Measurements from ENCODE around the gene TXNDC15. TPM values are rescaled to one million over a fixed set of nuclear protein-coding genes. Genes with fewer than 3 reads are reported as not detected.

TXNDC15 gene
- total RNA-seq, 1 donor from 2014 or later = 211 TPM

GRCh38 chr5:134920848-134921575 is 46.8 kb downstream of the TXNDC15 start:
- DNase-seq (ENCODE audit: low spot score in 2 of 2) = no peak
- TF ChIP-seq CTCF (IDR thresholded peaks at IDR 0.05) = no peak
- intact Hi-C loops (cut with DNase I) = no loop called here
- Histone ChIP-seq H3K27me3 (no peaks in the 10 kb centered on the region), H3K27ac (no peak overlapping the region), H3K4me1 (no peaks in the 10 kb centered on the region), H3K36me3 (peaks cover 9 to 22% of the 10 kb centered on the region in 2 donors), H3K9me3 (no peaks in the 10 kb centered on the region), H3K4me3 (no peak overlapping the region)

GRCh38 chr5:134932508-134932907 is 58.3 kb downstream of the TXNDC15 start:
- Histone ChIP-seq H3K27ac (no peak overlapping the region), H3K36me3 (peaks cover 7 to 8% of the 10 kb centered on the region in 2 donors), H3K4me3 (no peak overlapping the region), H3K9me3 (no peaks in the 10 kb centered on the region), H3K27me3 (no peaks in the 10 kb centered on the region), H3K4me1 (no peaks in the 10 kb centered on the region)
- DNase-seq (ENCODE audit: low spot score in 2 of 2) = no peak
- TF ChIP-seq CTCF (IDR thresholded peaks at IDR 0.05) = no peak
- intact Hi-C loops (cut with DNase I) = no loop called here

- intact Hi-C loops (cut with DNase I) = no loop called here
- DNase-seq (ENCODE audit: low spot score in 2 of 2) = no peak
- Histone ChIP-seq H3K9me3 (no peaks in the 10 kb centered on the region), H3K4me3 (no peak overlapping the region), H3K4me1 (no peaks in the 10 kb centered on the region), H3K27ac (no peak overlapping the region), H3K27me3 (no peaks in the 10 kb centered on the region), H3K36me3 (peaks cover 7 to 8% of the 10 kb centered on the region in 2 donors)
- no peak for TF ChIP-seq CTCF (IDR thresholded peaks at IDR 0.05)
Observed at GRCh38 chr5:134934202-134934601, 60.0 kb downstream of the TXNDC15 start.

GRCh38 chr5:134935711-134936602 is 61.8 kb downstream of the TXNDC15 start:
- Histone ChIP-seq H3K27me3 (no peaks in the 10 kb centered on the region), H3K4me3 (no peak overlapping the region), H3K36me3 (peaks cover 3 to 7% of the 10 kb centered on the region in 2 donors), H3K27ac (no peak overlapping the region), H3K9me3 (no peaks in the 10 kb centered on the region), H3K4me1 (no peaks in the 10 kb centered on the region)
- TF ChIP-seq CTCF (IDR thresholded peaks at IDR 0.05) = no peak
- intact Hi-C loops (cut with DNase I) = no loop called here
- no peak for DNase-seq (ENCODE audit: low spot score in 2 of 2)

- H3K4me1 ChIP-seq = no peaks in the 10 kb centered on the region
- TF ChIP-seq CTCF (IDR thresholded peaks at IDR 0.05) = no peak
- intact Hi-C loops (cut with DNase I) = no loop called here
Observed at GRCh38 chr5:134937526-134937925, 63.4 kb downstream of the TXNDC15 start.

More at GRCh38 chr5:134937526-134937925, 63.4 kb downstream of the TXNDC15 start:
- Histone ChIP-seq H3K27me3 (no peaks in the 10 kb centered on the region), H3K4me3 (no peak overlapping the region), H3K36me3 (peaks cover 0 to 2% of the 10 kb centered on the region in 2 donors), H3K27ac (no peak overlapping the region), H3K9me3 (no peaks in the 10 kb centered on the region)
- no peak for DNase-seq (ENCODE audit: low spot score in 2 of 2)

All from ascending aorta (tissue), 2 donors.